IMR-90 (cell line): Measurements from ENCODE around the gene NT5C. TPM values are rescaled to one million over a fixed set of nuclear protein-coding genes. Genes with fewer than 3 reads are reported as not detected.

Experiments
- ATAC-seq: fragments of 200-7000 bp; cut with Tn5 transposase; 2 replicates; pipeline ENCODE4 v1.9.1; 2020; ENCODE audit warnings: low read depth, mild to moderate bottlenecking, moderate library complexity
- BruUV-seq: library from RNA; stranded (reverse); fragments of 400-500 nt; replicated peaks from 2 replicates; lab custom pipeline; 2021; lab: Mats Ljungman, UMichigan
- CTCF ChIA-PET: fragments of 300-600 bp; formaldehyde crosslinking; extraction: SDS; loops from one replicate; lab custom pipeline; 2021; ENCODE audit warnings: antibody characterized with exemption; lab: Yijun Ruan, JAX
- POLR2A ChIA-PET: fragments of 300-600 bp; sonication (Branson Sonifier 250); formaldehyde crosslinking; loops from one replicate; lab custom pipeline; 2022; ENCODE audit warnings: antibody characterized with exemption; ENCODE audit not compliant: unreplicated experiment; lab: Charles Lee
- DNase-seq: peaks from one replicate; pipeline ENCODE4 v3.0.0; 2013
- H2AFZ ChIP-seq: replicated peaks from 2 replicates; pipeline ENCODE3; 2013; ENCODE audit warnings: low read length, mild to moderate bottlenecking; ENCODE audit not compliant: poor library complexity
- H2AK5ac ChIP-seq: 2 replicates; pipeline ENCODE4 v1.6.1; 2013; ENCODE audit warnings: low read depth, low read length, inconsistent platforms
- H2AK9ac ChIP-seq: replicated peaks from 2 replicates; pipeline ENCODE3; 2013; ENCODE audit warnings: mild to moderate bottlenecking, low read depth, low read length, moderate library complexity; ENCODE audit not compliant: poor library complexity
- H2BK120ac ChIP-seq: 2 replicates; pipeline ENCODE4 v1.6.1; 2013; ENCODE audit warnings: low read depth, low read length, inconsistent platforms
- H2BK15ac ChIP-seq: 3 replicates; pipeline ENCODE4 v1.6.1; 2013; ENCODE audit warnings: low read depth, low read length, inconsistent platforms
- H2BK20ac ChIP-seq: 2 replicates; pipeline ENCODE4 v1.6.1; 2013; ENCODE audit warnings: low read depth, mild to moderate bottlenecking, inconsistent platforms, low read length, moderate library complexity
- H2BK5ac ChIP-seq: 2 replicates; pipeline ENCODE4 v1.6.1; 2013; ENCODE audit warnings: mild to moderate bottlenecking, low read depth, low read length, inconsistent platforms; ENCODE audit not compliant: poor library complexity, severe bottlenecking
- H3K14ac ChIP-seq: replicated peaks from 2 replicates; pipeline ENCODE4 v1.6.1; 2013; ENCODE audit warnings: low read depth, low read length, inconsistent platforms
- H3K18ac ChIP-seq: 2 replicates; pipeline ENCODE4 v1.6.1; 2013; ENCODE audit warnings: low read depth, low read length, control low read depth
- H3K23ac ChIP-seq: 2 replicates; pipeline ENCODE4 v1.6.1; 2013; ENCODE audit warnings: low read depth, low read length, inconsistent platforms
- H3K27ac ChIP-seq: 2 replicates; pipeline ENCODE4 v1.5.1; 2013; ENCODE audit warnings: mild to moderate bottlenecking, control low read depth, low read length; ENCODE audit not compliant: insufficient read depth
- H3K27me3 ChIP-seq: 2 replicates; pipeline ENCODE4 v1.6.1; 2013; ENCODE audit warnings: low read length; ENCODE audit not compliant: control insufficient read depth, insufficient read depth
- H3K36me3 ChIP-seq: 2 replicates; pipeline ENCODE4 v1.6.1; 2013; ENCODE audit warnings: low read length, mixed read lengths; ENCODE audit not compliant: control insufficient read depth, insufficient read depth
- H3K4ac ChIP-seq: 2 replicates; pipeline ENCODE4 v1.6.1; 2013; ENCODE audit warnings: low read depth, low read length, inconsistent platforms
- H3K4me1 ChIP-seq: 2 replicates; pipeline ENCODE4 v1.6.1; 2013; ENCODE audit warnings: low read length, mixed read lengths; ENCODE audit not compliant: control insufficient read depth, insufficient read depth
- H3K4me2 ChIP-seq: 2 replicates; pipeline ENCODE4 v1.6.1; 2013; ENCODE audit warnings: low read depth, mild to moderate bottlenecking, control low read depth, low read length, moderate library complexity
- H3K4me3 ChIP-seq: 2 replicates; pipeline ENCODE4 v1.5.1; 2013; ENCODE audit warnings: low read depth, mild to moderate bottlenecking, control low read depth, low read length, moderate library complexity; ENCODE audit not compliant: insufficient read depth
- H3K56ac ChIP-seq: 2 replicates; pipeline ENCODE4 v1.6.1; 2013; ENCODE audit warnings: low read length, inconsistent platforms; ENCODE audit not compliant: insufficient read depth; ENCODE audit errors: extremely low read depth
- H3K79me1 ChIP-seq, 2 experiments: 2 replicates each; pipeline ENCODE4 v1.6.1; 2013; ENCODE audit warnings: low read length in 2 of 2, inconsistent platforms in 1 of 2, low read depth in 1 of 2
- H3K9ac ChIP-seq: 2 replicates; pipeline ENCODE4 v1.6.1; 2013; ENCODE audit warnings: low read depth, low read length, control low read depth
- H3K9me1 ChIP-seq: 2 replicates; pipeline ENCODE4 v1.6.1; 2013; ENCODE audit warnings: low read length, inconsistent platforms; ENCODE audit not compliant: insufficient read depth
- H3K9me3 ChIP-seq: 2 replicates; pipeline ENCODE4 v1.6.1; 2013; ENCODE audit warnings: low read length; ENCODE audit not compliant: control insufficient read depth, insufficient read depth
- H4K20me1 ChIP-seq: 2 replicates; pipeline ENCODE4 v1.6.1; 2013; ENCODE audit warnings: low read length, inconsistent platforms; ENCODE audit not compliant: insufficient read depth
- H4K5ac ChIP-seq: 2 replicates; pipeline ENCODE4 v1.6.1; 2013; ENCODE audit warnings: mild to moderate bottlenecking, low read depth, low read length, control low read depth
- H4K8ac ChIP-seq, 2 experiments: 2 replicates each; pipeline ENCODE4 v1.6.1; 2013; ENCODE audit warnings: low read depth in 2 of 2, low read length in 2 of 2, control low read depth in 1 of 2, inconsistent platforms in 1 of 2
- H4K91ac ChIP-seq: 2 replicates; pipeline ENCODE4 v1.6.1; 2013; ENCODE audit warnings: low read depth, low read length, inconsistent platforms; ENCODE audit not compliant: insufficient read depth
- CHD1 ChIP-seq: IDR thresholded peaks from 2 replicates; pipeline ENCODE4 v1.6.1; 2012; ENCODE audit warnings: low read depth, low read length, improper control_type of control experiment
- ELK1 ChIP-seq: fragments of 150-350 bp; IDR thresholded peaks from 2 replicates; pipeline ENCODE4 v1.6.1; 2016; ENCODE audit warnings: low read depth, mild to moderate bottlenecking, low read length, moderate library complexity, borderline replicate concordance
- MAFK ChIP-seq: IDR thresholded peaks from 2 replicates; pipeline ENCODE4 v1.6.1; 2012; ENCODE audit warnings: low read depth, low read length, improper control_type of control experiment
- MAZ ChIP-seq: IDR thresholded peaks from 2 replicates; pipeline ENCODE4 v1.6.1; 2012; ENCODE audit warnings: low read depth, mild to moderate bottlenecking, low read length, improper control_type of control experiment, moderate library complexity, borderline replicate concordance
- MXI1 ChIP-seq: IDR thresholded peaks from 2 replicates; pipeline ENCODE4 v1.6.1; 2012; ENCODE audit warnings: low read depth, mild to moderate bottlenecking, low read length, moderate library complexity, borderline replicate concordance
- POLR2A ChIP-seq: IDR thresholded peaks from 2 replicates; pipeline ENCODE4 v1.6.1; 2012; ENCODE audit warnings: mild to moderate bottlenecking, low read depth, low read length
- RCOR1 ChIP-seq: IDR thresholded peaks from 2 replicates; pipeline ENCODE4 v1.6.1; 2012; ENCODE audit warnings: mild to moderate bottlenecking, low read length, improper control_type of control experiment; ENCODE audit not compliant: insufficient replicate concordance
- SMC3 ChIP-seq: fragments of 150-350 bp; IDR thresholded peaks from 2 replicates; pipeline ENCODE4 v1.6.1; 2016; ENCODE audit warnings: low read depth, mild to moderate bottlenecking, antibody characterized with exemption, low read length, moderate library complexity
- WGBS, 2 experiments: methylation state at CpG; one replicate each; pipeline versions ENCODE4 v1.1.5 to v1.1.7; 2013; ENCODE audit warnings: missing lambda C conversion rate in 2 of 2; ENCODE audit not compliant: insufficient read length in 1 of 2; ENCODE audit errors: extremely low coverage in 2 of 2; 5-methylcytosine and 5-hydroxymethylcytosine counted together
- dilution Hi-C: fragments of 300-500 bp; cut with HindIII; formaldehyde crosslinking; loops from one replicate; pipeline ENCODE4 v1.14.3; 2018; ENCODE audit warnings: low sequenced_read_pairs; ENCODE audit not compliant: unreplicated experiment
- in situ Hi-C: fragments of 300-500 bp; cut with MboI; formaldehyde crosslinking; loops from 3 replicates; pipeline ENCODE4 v1.14.3; 2019; ENCODE audit warnings: low sequenced_read_pairs, inconsistent platforms, mixed read lengths
- intact Hi-C: fragments of 100-400 bp; cut with micrococcal nuclease; formaldehyde crosslinking; loops from 2 replicates; pipeline ENCODE4 v1.10.0; 2022
- polyA plus RNA-seq, 3 experiments: library from polyadenylated mRNA; depleted of rRNA; stranded (reverse); fragments of >200 nt; gene quantifications; 2 replicates each; pipeline ENCODE4 v1.2.3, GENCODE V29; 2012; ENCODE audit warnings: low replicate concordance in 1 of 3
- total RNA-seq: library from RNA; depleted of rRNA; stranded (reverse); fragments of >200 nt; gene quantifications from 2 replicates; pipeline ENCODE4 v1.2.3, GENCODE V29; 2012
- TF ChIP-seq, protein P1 (sequence below): fragments of 150-350 bp; IDR thresholded peaks from 2 replicates; pipeline ENCODE4 v1.6.1; 2017; ENCODE audit warnings: mild to moderate bottlenecking, antibody characterized with exemption, low read length, low read depth

The NT5C gene
- total and polyA plus RNA-seq, 2 of the 4 experiments (the other 2 are of a cell fraction), result 24.0 to 44.6 TPM

- Histone ChIP-seq H2AK9ac (no peak overlapping the region), H2BK20ac (no peak overlapping the region), H3K4me2 (no peak overlapping the region), H4K20me1 (peaks cover 12% of the 10 kb centered on the region), H3K79me1 (peaks cover 7 to 55% of the 10 kb centered on the region in 2 experiments; a peak in 3 of 4 replicates), H2BK5ac (no peak overlapping the region), H3K27ac (no peak overlapping the region), H3K9me1 (peaks cover 27% of the 10 kb centered on the region), H3K9me3 (no peaks in the 10 kb centered on the region), H3K4me1 (peaks cover 2% of the 10 kb centered on the region; the same call in 1 of the 2 replicates), H2BK15ac (no peak overlapping the region), H4K5ac (no peak overlapping the region), H4K8ac (no peak overlapping the region), H3K14ac (no peak overlapping the region), H3K18ac (no peak overlapping the region), H3K36me3 (peaks cover 16% of the 10 kb centered on the region), H3K56ac (no peak overlapping the region), H3K9ac (no peak overlapping the region), H3K4me3 (no peak overlapping the region), H3K4ac (no peak overlapping the region), H2AK5ac (peak overlapping the region; percentile 45; the same call in 1 of the 2 replicates), H3K27me3 (no peaks in the 10 kb centered on the region), H3K23ac (no peak overlapping the region), H4K91ac (no peak overlapping the region), H2BK120ac (no peak overlapping the region), H2AFZ (no peak overlapping the region)
- no TSS peak for BruUV-seq
- ATAC-seq (no peak), DNase-seq (no peak)
- TF ChIP-seq CHD1 (no peak), POLR2A (no peak), SMC3 (no peak), MAZ (no peak), MXI1 (no peak), MAFK (no peak), ELK1 (no peak), RCOR1 (no peak)
- TF ChIP-seq, protein P1, sequence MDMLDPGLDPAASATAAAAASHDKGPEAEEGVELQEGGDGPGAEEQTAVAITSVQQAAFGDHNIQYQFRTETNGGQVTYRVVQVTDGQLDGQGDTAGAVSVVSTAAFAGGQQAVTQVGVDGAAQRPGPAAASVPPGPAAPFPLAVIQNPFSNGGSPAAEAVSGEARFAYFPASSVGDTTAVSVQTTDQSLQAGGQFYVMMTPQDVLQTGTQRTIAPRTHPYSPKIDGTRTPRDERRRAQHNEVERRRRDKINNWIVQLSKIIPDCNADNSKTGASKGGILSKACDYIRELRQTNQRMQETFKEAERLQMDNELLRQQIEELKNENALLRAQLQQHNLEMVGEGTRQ, result no peak
- ChIA-PET POLR2A (no interaction called here), CTCF (interaction anchor here (0.6 to 3.6 kb wide), 2 partner anchors 12 to 286 kb away, joined by 3 to 13 read pairs; no protein-coding TSS in a partner anchor)
- no CpG with 5 or more reads among the region's 3 CpGs for WGBS, 2 experiments
- intact Hi-C loops (no loop called here), dilution Hi-C loops (no loop called here), in situ Hi-C loops (no loop called here)
Observed at GRCh38 chr17:75125984-75126383, 5.6 kb downstream of the NT5C start.
